Measurements from ENCODE around the gene SORCS2. TPM values are rescaled to one million over a fixed set of nuclear protein-coding genes. Genes with fewer than 3 reads are reported as not detected.

The SORCS2 gene
- total RNA-seq, 2 donors from 2014 or later, result 1.5 to 1.7 TPM

- DNase-seq (ENCODE audit: low spot score), result no peak
- Histone ChIP-seq H3K27ac (no peak overlapping the region), H3K36me3 (peaks cover 75% of the 10 kb centered on the region), H3K4me3 (no peak overlapping the region), H3K9me3 (no peaks in the 10 kb centered on the region), H3K27me3 (no peaks in the 10 kb centered on the region), H3K4me1 (peaks cover 0 to 32% of the 10 kb centered on the region in 2 donors)
- TF ChIP-seq CTCF (IDR thresholded peaks at IDR 0.05), result no peak
Measured at GRCh38 chr4:7768736-7769135, 576.4 kb downstream of the SORCS2 start.

GRCh38 chr4:7769396-7770223, 577.3 kb downstream of the SORCS2 start:
- H3K27ac ChIP-seq, result no peak overlapping the region
- peaks cover 0 to 32% of the 10 kb centered on the region in 2 donors for H3K4me1 ChIP-seq
- H3K36me3 ChIP-seq, result peaks cover 81% of the 10 kb centered on the region
- TF ChIP-seq CTCF (IDR thresholded peaks at IDR 0.05), result no peak
- H3K27me3 ChIP-seq, result no peaks in the 10 kb centered on the region
- no peak for DNase-seq (ENCODE audit: low spot score)
- no peak overlapping the region for H3K4me3 ChIP-seq
- H3K9me3 ChIP-seq, result no peaks in the 10 kb centered on the region

- peaks cover 0 to 32% of the 10 kb centered on the region in 2 donors for H3K4me1 ChIP-seq
Measured at GRCh38 chr4:7770224-7771050, 578.1 kb downstream of the SORCS2 start.

GRCh38 chr4:7771056-7771455, 578.7 kb downstream of the SORCS2 start:
- Histone ChIP-seq H3K9me3 (no peaks in the 10 kb centered on the region), H3K36me3 (peaks cover 68% of the 10 kb centered on the region), H3K4me1 (peaks cover 0 to 32% of the 10 kb centered on the region in 2 donors), H3K27ac (no peak overlapping the region), H3K27me3 (no peaks in the 10 kb centered on the region), H3K4me3 (no peak overlapping the region)
- no peak for DNase-seq (ENCODE audit: low spot score)
- no peak for TF ChIP-seq CTCF (IDR thresholded peaks at IDR 0.05)

More at GRCh38 chr4:7770224-7771050, 578.1 kb downstream of the SORCS2 start:
- H3K27ac ChIP-seq, result no peak overlapping the region
- no peak overlapping the region for H3K4me3 ChIP-seq
- peaks cover 74% of the 10 kb centered on the region for H3K36me3 ChIP-seq
- no peaks in the 10 kb centered on the region for H3K9me3 ChIP-seq
- peak; percentile 18 to 67 for TF ChIP-seq CTCF (IDR thresholded peaks at IDR 0.05)
- DNase-seq (ENCODE audit: low spot score), result no peak
- no peaks in the 10 kb centered on the region for H3K27me3 ChIP-seq

- Histone ChIP-seq H3K4me3 (no peak overlapping the region), H3K4me1 (peaks cover 0 to 25% of the 10 kb centered on the region in 2 donors), H3K9me3 (no peaks in the 10 kb centered on the region), H3K27ac (no peak overlapping the region), H3K27me3 (no peaks in the 10 kb centered on the region), H3K36me3 (peaks cover 68% of the 10 kb centered on the region)
- TF ChIP-seq CTCF (IDR thresholded peaks at IDR 0.05), result no peak
- no peak for DNase-seq (ENCODE audit: low spot score)
Measured at GRCh38 chr4:7771541-7772507, 579.5 kb downstream of the SORCS2 start.
